ENCODE results near the gene NCOA3.

DNA sequence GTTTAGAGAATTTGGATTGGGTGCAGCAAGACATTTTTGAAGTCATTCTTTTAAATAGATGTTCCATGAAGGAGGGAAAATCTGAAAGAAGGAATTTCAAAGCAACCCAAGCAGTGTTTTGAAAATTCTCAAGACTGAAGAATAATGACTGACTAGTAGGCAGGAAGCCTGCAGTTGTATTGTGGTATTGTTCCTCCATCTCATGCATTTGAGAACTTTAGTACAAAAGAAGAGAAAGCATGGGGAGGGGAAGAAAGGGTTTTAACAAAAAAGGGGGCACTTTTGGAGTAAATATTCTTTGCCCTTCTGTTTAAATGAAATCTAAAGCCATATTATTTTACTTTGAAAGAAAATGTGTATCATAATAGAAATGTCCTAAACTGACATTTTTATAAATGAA is 6.6 kb downstream of the NCOA3 start:
- no peak for TF ChIP-seq ELF4 (IDR thresholded peaks at IDR 0.05)
- no peak for TF ChIP-seq SP1 (IDR thresholded peaks at IDR 0.05)
- no peak for TF ChIP-seq ZNF384 (IDR thresholded peaks at IDR 0.05)
- TF ChIP-seq FOXA1 (IDR thresholded peaks at IDR 0.05) = no peak
- no peak for TF ChIP-seq FOXM1 (IDR thresholded peaks at IDR 0.05; ENCODE audit: borderline replicate concordance)
